ENCODE data around the gene SLAIN2. TPM values are rescaled to one million over a fixed set of nuclear protein-coding genes. Genes with fewer than 3 reads are reported as not detected.
"Not testable (repeated sequence)": the region's sequence is repeated elsewhere in the genome, so short reads cannot be mapped to it uniquely, and the experiment has no call there.

The SLAIN2 gene
- total and polyA plus RNA-seq, 12 donors, result 7.5 to 181 (median 46.6) TPM

- no peak overlapping the region for H3K4me3 ChIP-seq
- no peak for DNase-seq
- H3K4me1 ChIP-seq (replicated peaks in 1 of 2), result no peaks in the 10 kb centered on the region
- 78 to 92% (median 86%) methylated on average over 4 of the region's 4 CpGs for WGBS, 4 donors
- TF ChIP-seq POLR2A (IDR thresholded peaks at IDR 0.05) (no peak), CTCF (IDR thresholded peaks at IDR 0.05) (no peak)
- H3K36me3 ChIP-seq (replicated peaks in 1 of 2), result no peaks in the 10 kb centered on the region
- H3K9me3 ChIP-seq (replicated peaks in 1 of 3), result peaks cover 0 to 5% (median 0%) of the 10 kb centered on the region in 3 donors
- no peaks in the 10 kb centered on the region for H3K27me3 ChIP-seq
- intact Hi-C loops (cut with DNase I), result no loop called here
- no peak overlapping the region for H3K27ac ChIP-seq
These were observed 90.7 kb downstream of the SLAIN2 start for GRCh38 chr4:48432017-48432416.

- intact Hi-C loops (cut with DNase I), result no loop called here
- Histone ChIP-seq H3K27ac (no peak overlapping the region), H3K4me3 (no peak overlapping the region), H3K9me3 (replicated peaks in 1 of 3) (peaks cover 0 to 5% (median 0%) of the 10 kb centered on the region in 3 donors), H3K4me1 (replicated peaks in 1 of 2) (no peaks in the 10 kb centered on the region), H3K36me3 (replicated peaks in 1 of 2) (no peaks in the 10 kb centered on the region), H3K27me3 (no peaks in the 10 kb centered on the region)
- DNase-seq, result no peak
- TF ChIP-seq CTCF (IDR thresholded peaks at IDR 0.05) (no peak), POLR2A (IDR thresholded peaks at IDR 0.05) (no peak)
- WGBS, 4 donors, result 85 to 100% (median 94%) methylated on average over 1 of the region's 1 CpG
These were observed 95.0 kb downstream of the SLAIN2 start for GRCh38 chr4:48436318-48436717.

GRCh38 chr4:48439988-48440387, 98.7 kb downstream of the SLAIN2 start:
- Histone ChIP-seq H3K4me3 (no peak overlapping the region), H3K27ac (no peak overlapping the region), H3K27me3 (no peaks in the 10 kb centered on the region), H3K4me1 (replicated peaks in 1 of 2) (no peaks in the 10 kb centered on the region), H3K36me3 (replicated peaks in 1 of 2) (no peaks in the 10 kb centered on the region), H3K9me3 (replicated peaks in 1 of 3) (peaks cover 0 to 3% (median 0%) of the 10 kb centered on the region in 3 donors)
- intact Hi-C loops (cut with DNase I), result no loop called here
- DNase-seq, result no peak
- WGBS, 4 donors, result 54 to 74% (median 64%) methylated on average over 2 of the region's 2 CpGs
- TF ChIP-seq CTCF (IDR thresholded peaks at IDR 0.05) (no peak), POLR2A (IDR thresholded peaks at IDR 0.05) (no peak)

GRCh38 chr4:48440914-48441313, 99.6 kb downstream of the SLAIN2 start:
- H3K36me3 ChIP-seq (replicated peaks in 1 of 2); H3K27ac ChIP-seq; H3K4me3 ChIP-seq; H3K4me1 ChIP-seq (replicated peaks in 1 of 2); H3K9me3 ChIP-seq (replicated peaks in 1 of 3); DNase-seq; intact Hi-C loops (cut with DNase I); H3K27me3 ChIP-seq: not testable (repeated sequence)
- WGBS, 4 donors, result 68 to 80% (median 72%) methylated on average over 5 of the region's 5 CpGs

- TF ChIP-seq POLR2A (IDR thresholded peaks at IDR 0.05) (no peak), CTCF (IDR thresholded peaks at IDR 0.05) (peak in 5 of 6 experiments; percentile 39 to 67 (median 49))
- Histone ChIP-seq H3K27me3 (no peaks in the 10 kb centered on the region), H3K36me3 (replicated peaks in 1 of 2) (no peaks in the 10 kb centered on the region), H3K27ac (no peak overlapping the region), H3K4me1 (replicated peaks in 1 of 2) (no peaks in the 10 kb centered on the region), H3K4me3 (no peak overlapping the region), H3K9me3 (replicated peaks in 1 of 3) (no peaks in the 10 kb centered on the region)
- 2 to 6% (median 4%) methylated on average over 3 of the region's 3 CpGs for WGBS, 4 donors
- no peak for DNase-seq
- intact Hi-C loops (cut with DNase I), result no loop called here
These were observed 104.4 kb downstream of the SLAIN2 start for GRCh38 chr4:48445704-48446103.
